Measurements from ENCODE around the gene NDE1.
A peak's percentile ranks its signal among the peaks of the same experiment; 100 is the strongest.

Gene NDE1

GRCh38 chr16:15757630-15758251, 107.7 kb downstream of the NDE1 start:
- peak; percentile 9 for DNase-seq (ENCODE audit: low read depth)
- TF ChIP-seq MYC (IDR thresholded peaks at IDR 0.05; ENCODE audit: low read depth, low read length) (no peak), POLR2A (IDR thresholded peaks at IDR 0.05; ENCODE audit: extremely low read depth, insufficient read length) (no peak), CTCF (IDR thresholded peaks at IDR 0.05; ENCODE audit: low read depth, low read length) (no peak), MAX (IDR thresholded peaks at IDR 0.05; ENCODE audit: low read depth, low read length) (no peak)

GRCh38 chr16:15759070-15759469, 109.0 kb downstream of the NDE1 start:
- TF ChIP-seq CTCF (IDR thresholded peaks at IDR 0.05; ENCODE audit: low read depth, low read length) (no peak), POLR2A (IDR thresholded peaks at IDR 0.05; ENCODE audit: extremely low read depth, insufficient read length) (no peak), MYC (IDR thresholded peaks at IDR 0.05; ENCODE audit: low read depth, low read length) (no peak), MAX (IDR thresholded peaks at IDR 0.05; ENCODE audit: low read depth, low read length) (no peak)
- H3K4me3 ChIP-seq (ENCODE audit: low read depth, low read length): no peak overlapping the region
- no peak for DNase-seq (ENCODE audit: low read depth)

More at GRCh38 chr16:15757630-15758251, 107.7 kb downstream of the NDE1 start:
- H3K4me3 ChIP-seq (ENCODE audit: low read depth, low read length): no peak overlapping the region

GRCh38 chr16:15760129-15760528, 110.1 kb downstream of the NDE1 start:
- H3K4me3 ChIP-seq (ENCODE audit: low read depth, low read length): no peak overlapping the region
- TF ChIP-seq POLR2A (IDR thresholded peaks at IDR 0.05; ENCODE audit: extremely low read depth, insufficient read length): no peak
- no peak for DNase-seq (ENCODE audit: low read depth)

- TF ChIP-seq CTCF (IDR thresholded peaks at IDR 0.05; ENCODE audit: low read depth, low read length): no peak
- no peak for TF ChIP-seq MAX (IDR thresholded peaks at IDR 0.05; ENCODE audit: low read depth, low read length)
- TF ChIP-seq POLR2A (IDR thresholded peaks at IDR 0.05; ENCODE audit: extremely low read depth, insufficient read length): no peak
- no peak for TF ChIP-seq MYC (IDR thresholded peaks at IDR 0.05; ENCODE audit: low read depth, low read length)
- no peak overlapping the region for H3K4me3 ChIP-seq (ENCODE audit: low read depth, low read length)
- no peak for DNase-seq (ENCODE audit: low read depth)
Measured at GRCh38 chr16:15764112-15764511, 114.1 kb downstream of the NDE1 start.

GRCh38 chr16:15765116-15765515, 115.1 kb downstream of the NDE1 start:
- no peak overlapping the region for H3K4me3 ChIP-seq (ENCODE audit: low read depth, low read length)
- TF ChIP-seq CTCF (IDR thresholded peaks at IDR 0.05; ENCODE audit: low read depth, low read length) (no peak), POLR2A (IDR thresholded peaks at IDR 0.05; ENCODE audit: extremely low read depth, insufficient read length) (no peak), MYC (IDR thresholded peaks at IDR 0.05; ENCODE audit: low read depth, low read length) (no peak), MAX (IDR thresholded peaks at IDR 0.05; ENCODE audit: low read depth, low read length) (no peak)
- DNase-seq (ENCODE audit: low read depth): no peak

GRCh38 chr16:15765880-15766279, 115.8 kb downstream of the NDE1 start:
- DNase-seq (ENCODE audit: low read depth): peak; percentile 84
- H3K4me3 ChIP-seq (ENCODE audit: low read depth, low read length): no peak overlapping the region
- TF ChIP-seq MYC (IDR thresholded peaks at IDR 0.05; ENCODE audit: low read depth, low read length) (no peak), CTCF (IDR thresholded peaks at IDR 0.05; ENCODE audit: low read depth, low read length) (peak; percentile 64)
